GM18498 (cell line): ENCODE data around the gene PRKAG1.
A peak's percentile ranks its signal among the peaks of the same experiment; 100 is the strongest.
"Not testable (repeated sequence)": the region's sequence is repeated elsewhere in the genome, so short reads cannot be mapped to it uniquely, and the experiment has no call there.

Experiments used
- ATAC-seq: cut with Tn5 transposase; IDR thresholded peaks from one replicate; pipeline ENCODE4 v1.9.1; 2021; ENCODE audit warnings: mild to moderate bottlenecking, moderate library complexity; ENCODE audit not compliant: unreplicated experiment

The PRKAG1 gene

DNA sequence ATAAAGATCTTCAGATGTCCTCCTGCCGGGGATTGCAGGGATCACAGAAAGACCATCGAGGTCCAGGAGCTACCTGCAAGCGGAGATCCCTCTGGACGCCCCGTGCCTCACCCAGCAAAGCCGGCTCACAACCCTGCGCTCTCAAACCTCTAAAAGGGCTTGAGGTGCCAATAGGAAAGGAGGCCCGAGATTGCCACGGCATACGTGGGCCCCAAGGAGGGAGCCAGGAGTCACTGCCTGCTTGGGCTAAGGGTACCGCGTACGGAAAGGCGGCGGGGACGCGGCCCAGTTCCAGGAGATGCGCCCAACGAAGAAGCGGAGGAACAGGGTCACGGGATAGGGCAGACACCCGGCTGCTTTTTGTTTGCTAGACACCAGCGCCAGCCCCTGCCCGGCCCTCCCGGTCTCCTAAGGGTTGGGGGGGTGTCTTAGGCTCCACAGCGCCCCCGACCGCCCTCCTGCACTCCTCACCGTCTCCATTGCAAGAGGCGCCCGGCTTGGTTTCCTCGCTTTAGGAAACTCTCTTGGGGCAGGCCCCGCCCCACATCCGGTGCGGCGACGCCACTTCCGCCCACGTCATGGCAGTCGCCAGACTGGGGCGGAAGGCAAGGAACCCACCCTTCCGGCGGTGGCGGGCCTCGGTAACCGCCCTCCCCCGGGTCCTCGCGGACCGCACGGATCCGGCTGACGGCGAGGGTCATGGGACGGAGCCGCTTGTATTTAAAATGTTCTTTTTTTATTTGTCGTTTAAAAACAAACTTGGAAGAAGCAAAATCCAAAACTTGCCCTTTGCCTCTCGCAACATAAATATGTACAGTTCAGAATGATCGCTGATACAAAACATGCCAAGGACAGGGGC is at the start of gene PRKAG1:
PRKAG1 (minus strand) TSS at position 516 of the 859 bp plus-strand sequence; CDS start at position 480, 36 bp downstream.
- ATAC-seq = peak; percentile 91

GRCh38 chr12:49066120-49066519 is 47.5 kb upstream of the PRKAG1 start:
- no peak for ATAC-seq

DNA sequence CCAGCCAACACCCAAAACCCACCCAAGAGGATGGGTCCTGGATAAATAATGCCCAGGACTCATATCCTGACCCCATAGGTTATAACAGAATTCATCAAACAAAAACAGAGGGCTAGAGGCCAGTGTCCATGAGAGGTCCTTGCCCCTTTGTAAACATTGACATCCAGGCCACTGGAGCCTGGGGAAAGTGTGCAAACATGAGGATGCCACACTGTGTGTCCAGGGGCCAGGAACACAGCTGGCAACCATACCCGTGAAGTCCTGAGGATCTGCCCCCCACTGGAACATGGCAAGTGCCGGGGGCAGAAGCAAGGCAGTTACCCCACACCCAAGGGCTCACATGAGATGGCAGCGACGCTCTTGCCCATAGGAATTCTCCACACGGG is 46.2 kb upstream of the PRKAG1 start:
- ATAC-seq = no peak

DNA sequence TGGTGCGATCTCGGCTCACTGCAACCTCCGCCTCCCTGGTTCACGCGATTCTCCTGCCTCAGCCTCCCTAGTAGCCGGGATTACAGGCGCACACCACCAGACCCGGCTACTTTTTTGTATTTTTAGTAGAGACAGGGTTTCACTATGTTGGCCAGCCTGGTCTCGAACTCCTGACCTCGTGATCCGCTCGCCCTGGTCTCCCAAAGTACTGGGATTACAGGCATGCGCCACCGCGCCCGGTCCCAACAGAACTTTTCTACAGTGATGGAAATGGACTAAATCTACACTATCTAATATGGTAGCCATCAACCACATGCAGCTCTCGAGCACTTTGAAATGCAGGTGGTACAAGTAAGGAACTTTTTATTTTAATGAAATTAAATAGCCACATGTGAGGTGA is 43.3 kb upstream of the PRKAG1 start:
- ATAC-seq = not testable (repeated sequence)

DNA sequence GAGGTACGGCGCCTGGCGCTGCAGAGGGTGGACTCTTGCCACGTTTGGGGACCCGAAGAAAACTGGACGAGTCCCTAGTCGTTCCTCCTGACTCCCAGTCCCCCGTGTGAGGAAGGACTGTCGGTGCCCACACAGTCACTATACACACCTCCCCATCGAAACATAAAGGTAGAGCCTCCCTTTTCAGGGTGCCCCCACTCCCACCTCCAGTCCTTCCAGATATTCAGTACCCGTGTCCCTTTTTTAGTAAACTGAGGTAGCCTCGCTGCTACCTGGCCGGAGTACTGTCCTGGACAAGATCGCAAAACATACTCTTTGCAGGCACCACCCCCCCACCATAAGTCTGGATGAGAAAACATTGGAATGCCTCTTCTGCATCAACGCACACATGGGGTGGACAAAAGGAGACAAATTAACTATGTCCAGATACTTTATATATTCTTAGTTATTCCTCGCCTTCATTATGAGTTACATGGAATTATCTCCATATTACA is 42.6 kb upstream of the PRKAG1 start:
- ATAC-seq = no peak

DNA sequence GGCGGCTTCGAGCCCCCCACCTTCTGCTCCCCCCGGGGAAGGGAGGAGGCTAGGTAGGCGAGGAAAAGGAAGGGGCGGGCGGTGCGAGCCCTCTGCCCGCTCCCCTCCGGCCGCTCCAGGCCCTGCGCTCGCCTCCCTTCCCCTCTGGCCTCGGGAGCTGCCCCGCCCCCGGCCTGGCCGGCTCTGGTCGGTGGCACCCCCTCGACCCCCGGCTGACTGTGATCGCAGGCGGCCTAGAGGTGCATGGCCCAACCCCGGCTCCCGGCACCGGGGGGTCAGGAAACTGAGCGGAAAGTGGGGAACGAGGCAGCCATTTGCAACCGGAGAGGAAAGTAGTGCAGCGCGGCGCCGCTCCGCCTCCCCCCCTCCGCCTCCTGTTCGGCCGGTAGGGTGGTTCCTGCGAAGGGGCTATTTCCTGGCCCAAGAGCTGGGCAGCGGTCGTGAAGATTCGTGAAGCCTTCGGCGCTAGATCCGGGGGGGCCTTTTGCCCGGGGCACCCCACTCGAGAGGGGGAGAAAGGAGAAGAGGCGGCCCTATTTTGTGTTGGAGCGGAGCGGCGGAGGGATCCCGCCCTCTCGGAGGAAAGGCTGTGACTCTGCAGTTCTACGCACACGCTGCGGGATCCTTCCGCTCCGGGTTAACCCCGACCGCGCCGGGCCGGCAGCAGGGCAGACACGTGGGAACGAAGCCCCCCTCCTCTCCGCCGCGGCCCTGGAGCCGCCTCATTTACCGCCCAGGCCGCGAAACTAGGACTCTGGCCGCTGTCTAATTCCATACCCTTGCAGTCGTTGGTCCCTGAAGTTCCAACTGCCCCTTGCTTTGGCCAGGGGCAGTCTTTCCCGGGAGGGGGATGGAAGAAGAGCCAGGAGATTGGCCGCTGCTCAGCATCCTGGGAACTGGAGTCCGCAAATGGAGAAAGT is 41.9 kb upstream of the PRKAG1 start, which contains the start of gene KMT2D:
KMT2D (minus strand) TSS at position 558 of the 920 bp plus-strand sequence. CDS start 5,470 bp downstream, outside the sequence.
- ATAC-seq = peak; percentile 62

GRCh38 chr12:49059299-49060171 is 41.0 kb upstream of the PRKAG1 start:
- peak; percentile 18 for ATAC-seq

GRCh38 chr12:49059045-49059298 is 40.4 kb upstream of the PRKAG1 start:
- ATAC-seq = no peak

DNA sequence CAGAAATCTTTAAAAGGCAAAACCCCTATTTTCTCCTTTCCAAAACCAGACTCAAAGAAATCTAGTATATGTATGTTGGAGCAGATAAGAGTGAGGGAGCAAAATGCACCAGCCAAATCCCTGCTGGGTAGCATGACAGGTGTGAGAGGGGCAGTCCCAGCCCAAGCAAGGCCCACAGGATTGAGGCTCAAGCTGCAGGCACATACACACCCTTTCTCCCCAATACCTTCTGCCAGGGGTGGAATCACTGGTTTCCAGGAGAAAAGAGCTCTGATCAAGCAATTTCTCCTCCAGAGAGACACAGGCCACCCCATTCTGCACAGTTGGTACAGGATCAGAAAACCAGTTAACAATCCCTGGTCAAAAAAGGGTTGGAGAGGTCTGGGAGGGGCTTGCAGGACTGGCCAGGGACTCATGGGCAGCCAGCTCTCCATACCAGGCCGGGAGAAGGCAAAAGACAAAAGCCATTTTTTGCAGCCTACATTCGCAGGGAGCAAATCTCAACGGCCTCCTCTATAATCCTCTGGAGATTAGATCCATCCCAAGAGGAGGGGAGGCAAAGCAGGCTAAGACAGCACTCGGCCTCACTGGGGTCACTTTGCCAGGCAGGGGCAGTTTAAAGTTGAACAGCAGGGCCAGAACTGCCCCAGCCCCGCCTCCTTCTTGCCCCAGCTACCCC is 39.9 kb upstream of the PRKAG1 start:
- no peak for ATAC-seq

DNA sequence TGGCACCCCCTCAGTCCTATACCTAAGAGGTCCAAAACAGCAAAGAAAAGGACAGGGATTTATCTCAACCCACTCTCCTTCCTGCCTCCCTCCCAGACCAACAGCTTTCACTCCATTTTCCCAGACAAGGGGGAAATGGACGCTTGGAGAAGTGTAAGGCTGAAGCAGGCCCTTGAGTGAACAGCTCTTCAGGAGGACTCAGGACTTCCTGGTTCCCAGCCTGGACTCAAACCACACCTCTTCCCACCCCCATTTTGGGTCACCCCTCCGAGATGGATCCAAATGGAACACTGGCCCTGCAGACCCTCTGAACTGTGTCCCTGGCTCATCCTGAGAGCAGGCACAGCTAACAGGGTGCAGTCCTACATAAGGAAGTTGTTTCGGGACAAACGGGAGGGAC is 39.3 kb upstream of the PRKAG1 start:
- no peak for ATAC-seq

GRCh38 chr12:49055978-49056754 is 37.6 kb upstream of the PRKAG1 start:
- ATAC-seq = peak; percentile 63

DNA sequence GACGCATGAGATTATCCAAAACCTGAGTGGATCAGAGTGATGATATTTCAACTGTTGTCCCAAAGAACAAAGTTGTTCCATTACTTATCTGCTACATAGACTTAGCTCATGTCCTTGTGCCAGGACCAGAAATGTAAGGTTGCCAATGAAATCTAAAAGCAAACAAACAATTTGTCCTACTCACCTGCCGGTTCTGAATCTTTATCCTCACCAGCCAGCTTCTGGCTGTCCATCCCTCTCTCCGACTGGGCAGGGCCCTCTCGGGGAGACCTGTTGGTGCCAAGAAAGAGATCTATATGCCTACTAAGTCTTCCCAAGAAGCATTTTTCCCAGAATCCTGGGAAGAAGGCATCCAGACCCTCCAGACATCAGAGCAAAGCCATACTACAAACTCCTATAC is 36.5 kb upstream of the PRKAG1 start:
- no peak for ATAC-seq

- no peak for ATAC-seq
Measured at GRCh38 chr12:49054524-49054923, 35.9 kb upstream of the PRKAG1 start.

GRCh38 chr12:49054096-49054495 is 35.5 kb upstream of the PRKAG1 start:
- ATAC-seq = no peak

DNA sequence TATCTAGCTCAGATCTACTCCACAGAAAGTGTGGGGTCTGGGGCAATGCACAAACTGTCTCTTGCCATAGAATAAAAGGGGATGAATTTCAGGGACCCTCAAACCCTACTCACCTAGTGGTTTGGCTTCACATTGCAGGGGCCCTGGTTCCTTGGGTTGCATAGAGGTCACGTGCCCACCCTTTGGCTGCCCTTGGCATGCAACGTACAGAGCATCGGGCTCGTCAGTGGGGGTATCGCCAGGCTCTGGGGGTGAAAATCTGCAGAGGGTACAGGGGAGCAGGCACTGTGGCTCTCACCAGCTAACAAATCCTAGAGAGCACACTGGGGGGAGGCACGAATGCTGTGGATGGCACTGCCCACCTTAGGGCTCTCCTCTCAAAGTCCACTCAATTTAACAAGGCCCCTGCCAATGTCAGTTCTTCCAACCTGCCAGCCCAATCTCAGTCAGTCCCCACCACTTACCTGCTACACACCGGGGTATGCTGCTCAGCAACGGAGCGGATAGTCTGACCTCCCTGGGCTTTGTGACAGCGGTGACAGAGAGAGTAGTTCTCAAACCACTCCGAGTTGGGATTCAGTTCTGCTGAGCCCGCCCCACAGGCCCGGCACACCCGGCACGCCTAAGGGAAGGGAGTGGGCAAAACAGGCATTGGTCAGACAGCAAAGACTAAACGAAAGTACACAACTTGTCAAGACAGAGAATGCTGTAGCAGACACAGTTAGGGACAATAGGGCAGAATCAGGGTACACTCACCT is 34.1 kb upstream of the PRKAG1 start:
- ATAC-seq = no peak

DNA sequence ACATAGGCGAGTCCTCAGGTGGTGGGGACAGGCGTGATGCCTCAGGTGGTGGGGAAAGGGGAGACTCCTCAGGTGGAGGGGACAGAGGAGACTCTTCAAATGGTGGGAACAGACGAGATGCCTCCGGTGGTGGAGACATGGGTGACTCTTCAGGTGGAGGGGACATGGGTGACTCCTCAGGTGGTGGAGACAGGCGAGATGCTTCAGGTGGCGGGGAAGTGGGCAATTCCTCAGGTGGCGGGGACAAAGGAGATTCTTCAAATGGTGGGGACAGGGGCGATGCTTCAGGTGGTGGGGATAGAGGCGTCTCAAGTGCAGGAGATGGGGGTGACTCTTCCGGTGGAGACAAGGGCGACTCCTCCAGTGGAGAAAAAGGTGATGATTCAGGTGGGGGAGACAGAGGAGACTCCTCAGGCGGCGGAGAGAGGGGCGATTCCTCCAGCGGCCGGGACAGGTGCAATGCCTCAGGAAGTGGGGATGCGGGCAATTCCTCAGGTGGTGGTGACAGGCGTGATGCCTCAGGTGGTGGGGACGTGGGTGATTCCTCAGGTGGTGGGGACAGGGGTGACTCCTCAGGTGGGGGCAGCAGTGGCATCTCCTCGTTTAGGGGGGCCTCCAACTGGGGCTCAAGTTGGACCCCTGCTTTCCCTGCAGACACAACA is 33.3 kb upstream of the PRKAG1 start:
- no peak for ATAC-seq

GRCh38 chr12:49051373-49051764 is 32.8 kb upstream of the PRKAG1 start:
- ATAC-seq = no peak
